GM12878 (cell line): ENCODE results near the gene ASB2. TPM values are rescaled to one million over a fixed set of nuclear protein-coding genes. Genes with fewer than 3 reads are reported as not detected.

Experiments
- ATAC-seq: fragments of 200-7000 bp; cut with Tn5 transposase; 3 replicates; pipeline ENCODE4 v1.9.1; 2020; ENCODE audit warnings: mild to moderate bottlenecking, moderate library complexity
- BruUV-seq: library from RNA; stranded (reverse); fragments of 400-500 nt; replicated peaks from 2 replicates; lab custom pipeline; 2021; lab: Mats Ljungman, UMichigan
- CTCF ChIA-PET: fragments of 300-600 bp; sonication (Branson Sonifier 250); formaldehyde crosslinking; extraction: SDS; loops from one replicate; lab custom pipeline; 2021; ENCODE audit warnings: inconsistent platforms; lab: Yijun Ruan, JAX
- POLR2A ChIA-PET: fragments of 350-600 bp; formaldehyde crosslinking; extraction: SDS; loops from one replicate; lab custom pipeline; 2021; ENCODE audit warnings: inconsistent platforms; lab: Charles Lee
- RAD21 ChIA-PET: fragments of 300-600 bp; sonication (Branson Sonifier 250); formaldehyde crosslinking; loops from one replicate; lab custom pipeline; 2023; ENCODE audit warnings: antibody characterized with exemption; ENCODE audit not compliant: unreplicated experiment; lab: Charles Lee
- SMC1A ChIA-PET: fragments of 300-600 bp; sonication (Branson Sonifier 250); formaldehyde crosslinking; loops from one replicate; lab custom pipeline; 2023; ENCODE audit not compliant: unreplicated experiment, uncharacterized antibody; lab: Charles Lee
- DNase-seq: peaks from one replicate; pipeline ENCODE4 v3.0.0-alpha.2; 2011; ENCODE audit warnings: low read depth, low spot score
- FAIRE-seq: peaks from 3 replicates; lab custom pipeline; 2011; peaks lifted over from hg19 to GRCh38; lab: Jason Lieb, UNC
- H2AFZ ChIP-seq: 2 replicates; pipeline ENCODE4 v1.6.0; 2011; ENCODE audit warnings: low read depth, low read length, control low read depth; ENCODE audit not compliant: control insufficient read depth
- H3K27ac ChIP-seq: 2 replicates; pipeline ENCODE4 v1.5.1; 2011; ENCODE audit warnings: control low read depth; ENCODE audit not compliant: control insufficient read depth, insufficient read depth
- H3K27me3 ChIP-seq, 2 experiments: replicated peaks in 1 of 2; 2 replicates each; pipeline versions ENCODE4 v1.6.0 to v1.6.1; 2011; ENCODE audit warnings: low read length in 1 of 2; ENCODE audit not compliant: control insufficient read depth in 2 of 2, insufficient read depth in 2 of 2
- H3K36me3 ChIP-seq, 2 experiments: 2 replicates each; pipeline ENCODE4 v1.5.1; 2011; ENCODE audit warnings: low read length in 1 of 2; ENCODE audit not compliant: control insufficient read depth in 2 of 2, insufficient read depth in 2 of 2
- H3K4me1 ChIP-seq: 2 replicates; pipeline ENCODE4 v1.6.1; 2011; ENCODE audit warnings: mild to moderate bottlenecking, low read length, moderate library complexity, mixed read lengths; ENCODE audit not compliant: control insufficient read depth, insufficient read depth
- H3K4me2 ChIP-seq: 2 replicates; pipeline ENCODE4 v1.6.0; 2011; ENCODE audit warnings: control low read depth; ENCODE audit not compliant: control insufficient read depth, insufficient read depth
- H3K4me3 ChIP-seq: fragments of 200-600 bp; sonication (generic); 2 replicates; pipeline ENCODE4 v1.5.1; 2016
- H3K79me2 ChIP-seq: 2 replicates; pipeline ENCODE4 v1.6.0; 2011; ENCODE audit warnings: low read length; ENCODE audit not compliant: control insufficient read depth, insufficient read depth
- H3K9ac ChIP-seq: 2 replicates; pipeline ENCODE4 v1.8.0; 2011; ENCODE audit warnings: low read length, control low read depth, mixed read lengths; ENCODE audit not compliant: control insufficient read depth, insufficient read depth
- H3K9me3 ChIP-seq: replicated peaks from 3 replicates; pipeline ENCODE4 v1.5.1; 2011; ENCODE audit warnings: mild to moderate bottlenecking, low read length; ENCODE audit not compliant: control insufficient read depth, insufficient read depth
- H4K20me1 ChIP-seq: 2 replicates; pipeline ENCODE4 v1.6.0; 2011; ENCODE audit not compliant: control insufficient read depth, insufficient read depth
- CTCF ChIP-seq, 3 experiments: IDR thresholded peaks in 2 of 3; conservative IDR thresholded peaks in 1 of 3; 2 replicates each; pipeline ENCODE4 v1.5.1; 2011; ENCODE audit warnings: low read depth in 3 of 3, low read length in 3 of 3, mild to moderate bottlenecking in 3 of 3, control low read depth in 2 of 3, moderate library complexity in 2 of 3, inconsistent platforms in 1 of 3, mixed read lengths in 1 of 3; ENCODE audit not compliant: control insufficient read depth in 2 of 3, insufficient read depth in 1 of 3; ENCODE audit errors: extremely low read depth in 1 of 3
- HDGF ChIP-seq: fragments of 450-650 bp; IDR thresholded peaks from 2 replicates; pipeline ENCODE4 v1.6.1; 2016; ENCODE audit warnings: antibody characterized with exemption
- POU2F2 ChIP-seq: IDR thresholded peaks from 3 replicates; pipeline ENCODE4 v1.6.1; 2011; ENCODE audit warnings: low read depth, mild to moderate bottlenecking, low read length, borderline replicate concordance
- RAD21 ChIP-seq: IDR thresholded peaks from 2 replicates; pipeline ENCODE4 v1.6.1; 2011; ENCODE audit warnings: mild to moderate bottlenecking, low read depth, low read length, moderate library complexity; ENCODE audit not compliant: insufficient read depth
- RELB ChIP-seq: fragments of 450-650 bp; IDR thresholded peaks from 2 replicates; pipeline ENCODE4 v1.6.1; 2017; ENCODE audit warnings: low read depth, mild to moderate bottlenecking, moderate library complexity
- RUNX3 ChIP-seq: IDR thresholded peaks from 2 replicates; pipeline ENCODE4 v1.6.1; 2012; ENCODE audit warnings: low read length, inconsistent platforms
- ZBTB4 ChIP-seq: fragments of 450-650 bp; formaldehyde crosslinking; IDR thresholded peaks from 2 replicates; pipeline ENCODE4 v1.4.0; 2022; ENCODE audit warnings: mild to moderate bottlenecking, moderate library complexity
- ZNF687 ChIP-seq: fragments of 450-650 bp; IDR thresholded peaks from 2 replicates; pipeline ENCODE4 v1.6.1; 2017; ENCODE audit warnings: mild to moderate bottlenecking, moderate library complexity
- WGBS: methylation state at CpG from one replicate; pipeline ENCODE4 v1.1.6; 2016; ENCODE audit warnings: low lambda C conversion rate; ENCODE audit not compliant: insufficient replicate concordance, insufficient coverage; ENCODE audit errors: missing lambda C conversion rate; 5-methylcytosine and 5-hydroxymethylcytosine counted together
- in situ Hi-C: fragments of 300-500 bp; cut with MboI; formaldehyde crosslinking; loops from 9 replicates; pipeline ENCODE4 v1.14.3; 2018; ENCODE audit warnings: mixed read lengths
- intact Hi-C: fragments of 100-400 bp; cut with micrococcal nuclease; formaldehyde crosslinking; loops from one replicate; pipeline ENCODE4 v1.14.2; 2022; ENCODE audit not compliant: unreplicated experiment
- polyA plus RNA-seq, 11 experiments: library from polyadenylated mRNA; depleted of rRNA in 4 of 11; unstranded in 6 of 11; stranded (reverse) in 5 of 11; fragments of >200 nt; fragmentation: Nextera tagmentation in 4 of 11; fragmentation: Illumina TruSeq in 1 of 11; extraction: Ambion mirVana in 4 of 11; extraction: Trizol in 1 of 11; gene quantifications; 1 replicate in 1 of 11; 2 replicates in 10 of 11; pipeline versions ENCODE4 v1.2.1 to v1.2.3, GENCODE V29; 2011 to 2016; ENCODE audit warnings: inconsistent platforms in 2 of 11, missing spikeins in 2 of 11, low read depth in 1 of 11
- total RNA-seq, 4 experiments: library from RNA; depleted of rRNA in 3 of 4; stranded (reverse); fragments of >200 nt in 3 of 4; fragmentation: Illumina TruSeq in 1 of 4; extraction: Trizol in 1 of 4; gene quantifications; 2 replicates each; pipeline versions ENCODE4 v1.2.1 to v1.2.3, GENCODE V29; 2013 to 2021

The ASB2 gene
- total and polyA plus RNA-seq, 10 of the 15 experiments (the other 5 are each of a cell fraction or from before 2014, with no cell fraction given), result 3.0 to 54.8 (median 33.5) TPM

- no peak for FAIRE-seq
- Histone ChIP-seq H3K4me2 (no peak overlapping the region), H3K36me3 (no peaks in the 10 kb centered on the region; a peak in 1 of 4 replicates), H2AFZ (no peak overlapping the region), H3K4me1 (peaks cover 18% of the 10 kb centered on the region), H3K79me2 (no peaks in the 10 kb centered on the region), H3K27me3 (no peaks in the 10 kb centered on the region), H3K9me3 (no peaks in the 10 kb centered on the region), H3K4me3 (no peak overlapping the region), H3K9ac (no peak overlapping the region), H4K20me1 (no peaks in the 10 kb centered on the region), H3K27ac (no peak overlapping the region)
- no peak for DNase-seq
- 22% methylated on average over 7 of the region's 7 CpGs for WGBS
- peak; percentile 51 for ATAC-seq
- ChIA-PET POLR2A (interaction anchor here (1.0 to 1.6 kb wide), 2 partner anchors 9 to 12 kb away, joined by 3 to 7 read pairs; partner anchors contain the start of gene ASB2), SMC1A (interaction anchor here (0.9 to 20.2 kb wide), 7 partner anchors 11 to 48 kb away, joined by 3 to 409 read pairs (median 11); partner anchors contain the start of gene CCDC197), RAD21 (interaction anchor here (0.8 to 2.3 kb wide), 3 partner anchors 15 to 45 kb away, joined by 3 to 8 read pairs (median 4); no protein-coding TSS in a partner anchor), CTCF (interaction anchor here (0.7 to 20.8 kb wide), 6 partner anchors 14 to 51 kb away, joined by 3 to 399 read pairs (median 3); partner anchors contain the start of gene CCDC197)
- no TSS peak for BruUV-seq
- peak; percentile 19 to 40 (median 33); a peak in 5 of 6 replicates for TF ChIP-seq CTCF (IDR thresholded peaks at IDR 0.05 in 2 of 3, conservative IDR thresholded peaks at IDR 0.05 in 1 of 3; ENCODE audit: control insufficient read depth in 2 of 3, extremely low read depth in 1 of 3, insufficient read depth in 1 of 3, low read depth in 3 of 3, low read length in 3 of 3)
- TF ChIP-seq ZBTB4 (CRISPR knock-in tag), result no peak
- no peak for TF ChIP-seq RELB
- peak; percentile 84 for TF ChIP-seq RUNX3
- peak; percentile 41 for TF ChIP-seq RAD21
- peak; percentile 55; the same call in 1 of the 2 replicates for TF ChIP-seq ZNF687
- peak; percentile 20; the same call in 1 of the 2 replicates for TF ChIP-seq HDGF
- no peak for TF ChIP-seq POU2F2
- intact Hi-C loops (no loop called here), in situ Hi-C loops (no loop called here)
Measured at GRCh38 chr14:93984987-93985410, 8.6 kb upstream of the ASB2 start.
